Activated CD4-positive, alpha-beta memory T cell treated with anti-CD3 and anti-CD28 coated beads for 36 hours (primary cell): ENCODE results near the gene SLC16A10. TPM values are rescaled to one million over a fixed set of nuclear protein-coding genes. Genes with fewer than 3 reads are reported as not detected.

Source experiments
- CTCF ChIA-PET: fragments of 350-600 bp; sonication (Branson Sonifier 250); formaldehyde crosslinking; loops from one replicate; lab custom pipeline; 2021; ENCODE audit warnings: antibody characterized with exemption, inconsistent platforms; lab: Charles Lee
- POLR2A ChIA-PET: fragments of 350-600 bp; sonication (Branson Sonifier 250); formaldehyde crosslinking; loops from one replicate; lab custom pipeline; 2021; ENCODE audit warnings: antibody characterized with exemption; lab: Charles Lee
- DNase-seq: peaks from one replicate; pipeline ENCODE4 v3.0.0-alpha.2; 2020
- H3K27ac Mint-ChIP-seq: one replicate; pipeline ENCODE4 v1.8.0; 2021; ENCODE audit warnings: mixed read lengths
- H3K27me3 Mint-ChIP-seq: one replicate; pipeline ENCODE4 v1.8.0; 2021; ENCODE audit warnings: mixed read lengths
- H3K36me3 Mint-ChIP-seq: one replicate; pipeline ENCODE4 v1.8.0; 2021; ENCODE audit warnings: mixed read lengths
- H3K4me1 Mint-ChIP-seq: one replicate; pipeline ENCODE4 v1.8.0; 2021; ENCODE audit warnings: low read depth, mixed read lengths
- H3K4me3 Mint-ChIP-seq: one replicate; pipeline ENCODE4 v1.8.0; 2021; ENCODE audit warnings: mild to moderate bottlenecking, mixed read lengths
- H3K9me3 Mint-ChIP-seq: one replicate; pipeline ENCODE4 v1.8.0; 2021; ENCODE audit warnings: mixed read lengths
- intact Hi-C: fragments of 100-400 bp; cut with micrococcal nuclease; formaldehyde crosslinking; loops from one replicate; pipeline ENCODE4 v1.15.1; 2023
- total RNA-seq, 2 experiments: library from RNA; stranded (reverse); gene quantifications; one replicate each; pipeline ENCODE4 v1.2.3, GENCODE V29; 2021

SLC16A10 gene
- total RNA-seq, 2 experiments from 2014 or later, result 3.4 to 3.6 TPM

DNA sequence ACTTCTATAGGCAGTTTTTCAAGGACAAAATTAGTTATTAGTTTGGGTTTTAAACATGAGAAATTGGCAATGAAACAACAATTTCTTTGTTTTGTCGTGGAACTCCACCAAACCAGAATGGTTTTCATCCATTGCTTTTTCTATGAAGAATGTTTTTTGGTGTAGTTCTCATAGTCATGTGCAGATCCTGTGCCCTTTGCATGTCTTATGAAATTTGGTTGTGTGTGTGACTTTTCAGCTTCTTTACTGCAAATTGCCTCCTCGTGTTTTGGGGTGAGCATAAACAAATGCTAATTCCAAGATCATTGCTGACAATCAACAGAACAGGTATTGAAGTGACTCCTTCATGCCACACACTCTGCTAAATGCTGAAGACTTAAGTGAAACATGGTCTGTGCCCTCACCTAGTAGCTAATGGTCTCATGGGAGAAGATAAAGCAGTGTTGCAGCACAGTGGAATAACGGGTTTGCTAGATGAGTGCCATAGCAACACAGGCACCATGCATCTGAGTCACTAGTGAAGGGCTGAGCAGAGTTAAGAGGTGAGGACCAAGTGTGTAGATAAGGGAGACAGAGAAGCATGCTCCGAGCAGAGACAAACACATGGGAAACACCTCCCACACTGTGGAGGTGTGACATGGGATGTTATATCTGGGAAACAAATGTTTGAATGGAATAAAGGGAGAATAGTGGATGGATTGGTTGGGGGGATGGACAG is 120.0 kb downstream of the SLC16A10 start:
- Mint-ChIP-seq H3K4me1 (no peaks in the 10 kb centered on the region), H3K9me3 (no peaks in the 10 kb centered on the region), H3K27me3 (no peaks in the 10 kb centered on the region), H3K27ac (no peak overlapping the region), H3K4me3 (no peak overlapping the region), H3K36me3 (no peaks in the 10 kb centered on the region)
- no peak for DNase-seq
- CTCF ChIA-PET, result interaction anchor here (0.7 to 9.3 kb wide), 3 partner anchors 129 to 196 kb away, joined by 3 to 118 read pairs (median 54); no protein-coding TSS in a partner anchor
- intact Hi-C loops, result no loop called here
- POLR2A ChIA-PET, result no interaction called here

DNA sequence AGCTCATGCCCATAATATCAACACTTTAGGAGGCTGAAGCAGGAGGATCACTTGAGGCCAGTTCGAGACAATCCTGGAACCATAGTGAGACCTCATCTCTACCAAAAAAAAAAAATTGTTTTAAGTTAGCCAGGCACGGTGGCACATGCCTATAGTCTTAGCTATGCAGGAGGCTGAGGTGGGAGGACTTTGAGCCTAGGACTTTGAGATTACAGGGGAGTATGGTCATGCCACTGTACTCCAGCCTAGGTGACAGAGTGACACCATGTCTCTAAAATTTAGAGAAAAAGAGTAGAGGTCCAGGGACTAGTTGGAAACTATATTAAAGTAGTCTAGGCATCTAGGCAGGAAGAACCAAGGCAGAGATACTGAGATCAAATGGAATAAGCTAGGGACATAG is 121.6 kb downstream of the SLC16A10 start:
- H3K9me3 Mint-ChIP-seq, result no peaks in the 10 kb centered on the region
- H3K4me3 Mint-ChIP-seq, result no peak overlapping the region
- H3K36me3 Mint-ChIP-seq, result no peaks in the 10 kb centered on the region
- ChIA-PET POLR2A (no interaction called here), CTCF (interaction anchor here (0.6 to 9.3 kb wide), 13 partner anchors 9 to 680 kb away, joined by 3 to 118 read pairs (median 5); partner anchors contain the start of gene CDK19)
- intact Hi-C loops, result no loop called here
- no peaks in the 10 kb centered on the region for H3K4me1 Mint-ChIP-seq
- H3K27me3 Mint-ChIP-seq, result no peaks in the 10 kb centered on the region
- DNase-seq, result no peak
- H3K27ac Mint-ChIP-seq, result no peak overlapping the region

DNA sequence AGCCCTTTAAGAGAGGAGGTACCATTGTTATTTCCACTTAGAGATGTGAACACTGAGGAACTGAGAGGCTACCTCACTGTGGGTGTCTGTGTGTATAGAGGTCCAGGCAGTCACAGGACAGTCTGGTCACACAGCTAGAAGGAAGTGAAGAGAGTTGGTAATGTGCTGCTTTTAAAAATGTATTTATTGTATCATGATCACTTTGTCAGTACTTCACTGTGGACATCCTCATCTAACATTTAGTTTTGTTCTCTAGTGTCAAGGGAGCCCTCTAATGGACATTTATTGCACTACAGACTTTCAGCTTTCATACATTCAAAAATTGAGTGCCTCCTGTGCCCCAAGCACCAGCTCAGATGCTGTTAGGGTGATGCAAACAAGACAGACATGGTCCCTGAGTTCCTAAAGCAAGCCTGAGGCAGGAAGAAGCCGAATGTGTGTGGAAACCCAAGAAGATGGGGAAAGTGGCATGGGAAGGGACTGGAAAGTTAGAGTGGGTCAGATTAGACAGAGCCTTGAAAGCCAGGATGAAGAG is 123.0 kb downstream of the SLC16A10 start:
- no peaks in the 10 kb centered on the region for H3K36me3 Mint-ChIP-seq
- no peaks in the 10 kb centered on the region for H3K4me1 Mint-ChIP-seq
- ChIA-PET CTCF (interaction anchor here (0.7 to 9.3 kb wide), 26 partner anchors 9 to 536 kb away, joined by 3 to 118 read pairs (median 4); partner anchors contain the start of genes CDK19 and SLC16A10), POLR2A (no interaction called here)
- intact Hi-C loops, result loop anchor here (1.0 to 5.0 kb wide), 4 partner anchors 153 to 683 kb away; no protein-coding TSS in a partner anchor
- DNase-seq, result peak; percentile 11
- no peak overlapping the region for H3K4me3 Mint-ChIP-seq
- no peak overlapping the region for H3K27ac Mint-ChIP-seq
- H3K27me3 Mint-ChIP-seq, result no peaks in the 10 kb centered on the region
- H3K9me3 Mint-ChIP-seq, result no peaks in the 10 kb centered on the region

DNA sequence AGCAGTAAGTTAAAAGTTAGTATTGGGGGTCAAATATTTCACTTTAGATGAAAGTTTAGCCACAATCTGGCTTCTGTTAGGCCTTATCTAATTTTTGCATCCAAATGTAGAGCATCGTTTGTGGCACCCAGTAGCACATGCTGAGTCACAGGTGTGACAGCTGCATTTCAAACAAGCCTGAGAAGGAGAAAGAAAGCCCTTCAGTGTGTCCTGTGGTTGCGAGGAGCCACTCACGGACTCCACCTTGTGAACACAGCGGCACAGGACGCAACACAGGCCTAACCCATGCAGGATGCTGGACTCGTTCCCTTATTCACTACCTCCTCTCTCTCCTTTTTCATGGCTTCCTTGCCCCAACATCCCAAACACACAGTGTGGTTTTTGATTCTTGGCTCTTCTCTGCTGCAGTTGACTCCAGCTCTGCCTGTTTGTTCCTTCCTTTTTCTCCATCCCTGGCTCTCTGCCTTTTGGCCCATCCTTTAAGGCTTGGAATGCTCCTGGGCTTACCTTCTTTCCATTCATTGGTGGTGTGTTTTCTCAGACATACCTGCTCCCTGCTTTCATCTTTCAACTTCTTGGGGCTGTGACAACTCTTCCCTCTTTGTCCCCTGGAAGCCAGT is 124.2 kb downstream of the SLC16A10 start:
- DNase-seq, result no peak
- ChIA-PET CTCF (interaction anchor here (1.4 to 9.3 kb wide), 2 partner anchors 47 to 153 kb away, joined by 5 to 118 read pairs; a partner anchor contains a TSS), POLR2A (no interaction called here)
- Mint-ChIP-seq H3K4me3 (no peak overlapping the region), H3K9me3 (no peaks in the 10 kb centered on the region), H3K4me1 (no peaks in the 10 kb centered on the region), H3K36me3 (no peaks in the 10 kb centered on the region), H3K27ac (no peak overlapping the region), H3K27me3 (no peaks in the 10 kb centered on the region)
- intact Hi-C loops, result loop anchor here (2.0 to 5.0 kb wide), 2 partner anchors 529 to 684 kb away; no protein-coding TSS in a partner anchor

GRCh38 chr6:111212625-111213024 is 125.3 kb downstream of the SLC16A10 start:
- no peaks in the 10 kb centered on the region for H3K4me1 Mint-ChIP-seq
- intact Hi-C loops, result loop anchor here (5.0 kb wide), 1 partner anchor 685 kb away; no protein-coding TSS in a partner anchor
- ChIA-PET POLR2A (interaction anchor here (0.6 kb wide), 2 partner anchors 171 to 413 kb away, joined by 3 to 4 read pairs; no protein-coding TSS in a partner anchor), CTCF (interaction anchor here (0.6 to 9.3 kb wide), 6 partner anchors 9 to 202 kb away, joined by 4 to 118 read pairs (median 4); a partner anchor contains a TSS)
- H3K27ac Mint-ChIP-seq, result no peak overlapping the region
- no peaks in the 10 kb centered on the region for H3K9me3 Mint-ChIP-seq
- no peaks in the 10 kb centered on the region for H3K27me3 Mint-ChIP-seq
- no peaks in the 10 kb centered on the region for H3K36me3 Mint-ChIP-seq
- no peak overlapping the region for H3K4me3 Mint-ChIP-seq
- no peak for DNase-seq

DNA sequence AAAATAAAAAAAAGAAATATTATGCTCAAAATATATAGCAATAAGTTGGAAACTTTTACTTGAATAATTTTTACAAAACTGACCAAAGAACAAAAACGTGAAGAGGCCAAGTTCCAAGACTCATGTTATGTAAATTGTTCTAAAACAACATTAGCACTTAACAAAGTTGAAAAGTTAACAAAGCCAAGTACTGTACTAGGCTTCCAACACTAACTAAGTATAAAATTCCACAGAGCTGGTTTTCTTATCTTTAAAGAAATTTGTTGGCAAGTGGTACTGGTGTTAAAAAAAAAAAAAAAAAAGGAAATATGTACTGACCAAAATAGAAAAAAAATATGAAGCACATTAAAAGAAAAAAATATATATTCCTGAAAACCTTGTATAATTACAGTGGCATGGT is 127.8 kb downstream of the SLC16A10 start:
- intact Hi-C loops, result no loop called here
- no peak overlapping the region for H3K27ac Mint-ChIP-seq
- H3K4me1 Mint-ChIP-seq, result no peaks in the 10 kb centered on the region
- H3K36me3 Mint-ChIP-seq, result no peaks in the 10 kb centered on the region
- ChIA-PET CTCF (interaction anchor here (9.3 kb wide), 1 partner anchor 156 kb away, joined by 118 read pairs; no protein-coding TSS in a partner anchor), POLR2A (interaction anchor here (0.7 kb wide), 1 partner anchor 14 kb away, joined by 3 read pairs; no protein-coding TSS in a partner anchor)
- H3K9me3 Mint-ChIP-seq, result no peaks in the 10 kb centered on the region
- H3K27me3 Mint-ChIP-seq, result no peaks in the 10 kb centered on the region
- DNase-seq, result no peak
- no peak overlapping the region for H3K4me3 Mint-ChIP-seq

- Mint-ChIP-seq H3K9me3 (no peaks in the 10 kb centered on the region), H3K27ac (no peak overlapping the region), H3K27me3 (no peaks in the 10 kb centered on the region), H3K4me1 (no peaks in the 10 kb centered on the region), H3K36me3 (no peaks in the 10 kb centered on the region), H3K4me3 (no peak overlapping the region)
- CTCF ChIA-PET, result interaction anchor here (0.7 to 1.2 kb wide), 2 partner anchors 15 to 161 kb away, joined by 4 to 7 read pairs; no protein-coding TSS in a partner anchor
- POLR2A ChIA-PET, result interaction anchor here (0.6 kb wide), 1 partner anchor 153 kb away, joined by 4 read pairs; no protein-coding TSS in a partner anchor
- intact Hi-C loops, result no loop called here
- DNase-seq, result no peak
Observed at GRCh38 chr6:111219785-111220184, 132.5 kb downstream of the SLC16A10 start.

GRCh38 chr6:111220383-111221031 is 133.2 kb downstream of the SLC16A10 start:
- ChIA-PET CTCF (interaction anchor here (0.7 to 1.7 kb wide), 4 partner anchors 7 to 273 kb away, joined by 3 to 7 read pairs (median 5); no protein-coding TSS in a partner anchor), POLR2A (no interaction called here)
- Mint-ChIP-seq H3K4me1 (no peaks in the 10 kb centered on the region), H3K9me3 (no peaks in the 10 kb centered on the region), H3K36me3 (no peaks in the 10 kb centered on the region), H3K27ac (no peak overlapping the region), H3K27me3 (no peaks in the 10 kb centered on the region), H3K4me3 (no peak overlapping the region)
- no peak for DNase-seq
- intact Hi-C loops, result no loop called here

GRCh38 chr6:111221804-111222203 is 134.5 kb downstream of the SLC16A10 start:
- Mint-ChIP-seq H3K27ac (no peak overlapping the region), H3K4me1 (no peaks in the 10 kb centered on the region), H3K36me3 (no peaks in the 10 kb centered on the region), H3K27me3 (no peaks in the 10 kb centered on the region), H3K9me3 (no peaks in the 10 kb centered on the region), H3K4me3 (no peak overlapping the region)
- CTCF ChIA-PET, result interaction anchor here (1.7 kb wide), 1 partner anchor 12 kb away, joined by 6 read pairs; no protein-coding TSS in a partner anchor
- POLR2A ChIA-PET, result no interaction called here
- intact Hi-C loops, result no loop called here
- no peak for DNase-seq

- no peak for DNase-seq
- no peak overlapping the region for H3K27ac Mint-ChIP-seq
- no peaks in the 10 kb centered on the region for H3K27me3 Mint-ChIP-seq
- no peaks in the 10 kb centered on the region for H3K9me3 Mint-ChIP-seq
- no peak overlapping the region for H3K4me3 Mint-ChIP-seq
- ChIA-PET CTCF (interaction anchor here (1.5 kb wide), 1 partner anchor 12 kb away, joined by 6 read pairs; no protein-coding TSS in a partner anchor), POLR2A (interaction anchor here (0.6 kb wide), 1 partner anchor 183 kb away, joined by 3 read pairs; no protein-coding TSS in a partner anchor)
- H3K4me1 Mint-ChIP-seq, result no peaks in the 10 kb centered on the region
- intact Hi-C loops, result no loop called here
- no peaks in the 10 kb centered on the region for H3K36me3 Mint-ChIP-seq
Observed at GRCh38 chr6:111222341-111222740, 135.0 kb downstream of the SLC16A10 start.

GRCh38 chr6:111228094-111228493 is 140.8 kb downstream of the SLC16A10 start:
- Mint-ChIP-seq H3K27me3 (no peaks in the 10 kb centered on the region), H3K27ac (no peak overlapping the region), H3K9me3 (no peaks in the 10 kb centered on the region), H3K4me3 (no peak overlapping the region), H3K4me1 (no peaks in the 10 kb centered on the region), H3K36me3 (no peaks in the 10 kb centered on the region)
- CTCF ChIA-PET, result interaction anchor here (2.0 kb wide), 1 partner anchor 18 kb away, joined by 6 read pairs; no protein-coding TSS in a partner anchor
- POLR2A ChIA-PET, result no interaction called here
- DNase-seq, result no peak
- intact Hi-C loops, result no loop called here
